Measurements from ENCODE around the gene ZBTB4.
"Not testable (repeated sequence)": the region's sequence is repeated elsewhere in the genome, so short reads cannot be mapped to it uniquely, and the experiment has no call there.

The ZBTB4 gene

DNA sequence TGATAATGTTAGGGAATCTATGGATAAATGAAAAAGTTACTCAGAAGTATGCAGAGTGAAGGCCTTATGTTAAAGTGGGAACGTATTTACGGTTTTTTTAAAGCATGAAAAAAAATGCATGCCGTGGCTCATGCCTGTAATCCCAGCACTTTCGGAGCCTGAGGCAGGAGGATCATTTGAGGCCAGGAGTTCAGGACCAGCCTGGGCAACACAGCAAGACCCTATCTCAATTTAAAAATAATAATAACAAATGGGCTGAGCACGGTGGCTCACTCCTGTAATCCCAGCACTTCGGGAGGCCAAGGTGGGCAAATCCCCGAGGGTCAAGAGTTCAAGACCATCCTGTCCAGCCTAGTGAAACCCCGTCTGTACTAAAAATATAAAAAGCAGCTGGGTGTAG, 10.7 kb upstream of the ZBTB4 start:
- DNase-seq: no peak

DNA sequence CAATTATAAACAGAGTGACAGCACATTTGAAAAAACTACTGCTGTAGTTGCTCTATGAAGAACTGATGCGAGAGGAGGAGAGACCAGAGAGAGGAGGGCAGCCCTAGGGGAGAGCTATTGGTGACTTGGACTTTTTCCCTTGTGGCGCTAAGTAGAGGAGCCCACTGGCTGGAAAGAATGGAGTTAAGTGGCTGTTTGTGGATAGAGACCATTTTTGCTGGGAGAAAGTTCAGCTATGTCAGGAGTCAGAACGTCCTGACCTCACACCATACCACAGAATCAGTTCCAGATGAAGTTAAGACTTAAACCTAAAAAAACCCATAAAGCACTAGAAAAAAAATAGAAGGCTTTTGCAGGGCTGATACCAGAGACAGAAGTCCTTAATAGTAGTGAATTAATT, 6.8 kb upstream of the ZBTB4 start:
- DNase-seq: no peak

DNA sequence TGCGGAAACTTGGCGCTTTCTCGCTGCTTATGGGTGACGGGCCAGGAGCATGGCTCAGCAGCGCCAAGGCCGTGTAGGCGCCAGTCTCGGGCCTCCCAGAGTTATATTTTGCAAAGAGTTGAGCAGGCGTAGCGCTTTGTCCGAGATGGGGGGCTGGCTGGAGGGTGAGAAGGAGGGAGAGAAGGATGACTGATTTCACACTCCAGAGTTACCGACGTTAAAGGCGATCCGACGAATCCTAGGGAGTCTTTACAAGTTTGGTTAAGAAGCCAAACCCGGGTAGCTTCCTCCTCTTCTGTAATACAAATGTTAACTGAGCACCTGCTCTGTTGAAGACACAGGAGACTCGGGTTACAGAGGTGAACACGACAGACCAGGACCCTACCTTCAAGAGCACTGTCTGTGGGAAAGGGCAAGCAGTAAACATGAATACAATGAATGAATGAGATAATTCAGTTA, 5.5 kb upstream of the ZBTB4 start:
- no peak for DNase-seq

DNA sequence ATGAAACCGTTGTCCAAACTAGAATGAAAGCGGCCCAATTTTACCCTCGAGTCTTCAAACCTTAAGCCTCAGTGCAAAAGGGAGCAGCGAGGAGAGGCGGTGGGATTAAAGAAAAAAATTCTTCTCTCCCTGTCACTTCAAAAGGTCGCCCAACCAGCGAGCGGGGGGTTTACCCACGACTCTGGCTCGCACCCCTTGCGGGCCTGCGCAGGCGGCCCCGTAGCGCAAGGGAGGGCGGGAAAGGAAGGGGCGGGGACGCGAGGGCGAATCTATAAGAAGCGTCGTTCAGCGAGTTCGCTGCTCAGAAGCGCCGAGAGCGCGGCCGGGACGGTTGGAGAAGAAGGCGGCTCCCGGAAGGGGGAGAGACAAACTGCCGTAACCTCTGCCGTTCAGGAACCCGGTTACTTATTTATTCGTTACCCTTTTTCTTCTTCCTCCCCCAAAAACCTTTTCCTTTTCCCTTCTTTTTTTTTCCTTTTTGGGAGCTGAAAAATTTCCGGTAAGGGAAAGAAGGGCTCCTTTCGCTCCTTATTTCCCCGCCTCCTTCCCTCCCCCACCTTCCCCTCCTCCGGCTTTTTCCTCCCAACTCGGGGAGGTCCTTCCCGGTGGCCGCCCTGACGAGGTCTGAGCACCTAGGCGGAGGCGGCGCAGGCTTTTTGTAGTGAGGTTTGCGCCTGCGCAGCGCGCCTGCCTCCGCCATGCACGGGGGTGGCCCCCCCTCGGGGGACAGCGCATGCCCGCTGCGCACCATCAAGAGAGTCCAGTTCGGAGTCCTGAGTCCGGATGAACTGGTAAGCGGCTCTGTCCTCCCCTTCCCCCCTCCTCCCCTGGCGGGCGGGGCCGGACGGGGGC, 4.9 kb upstream of the ZBTB4 start, which contains the start of gene POLR2A:
TSS of gene POLR2A (plus strand) at position 300 of the 852 bp plus-strand sequence.
- DNase-seq: peak; percentile 97

DNA sequence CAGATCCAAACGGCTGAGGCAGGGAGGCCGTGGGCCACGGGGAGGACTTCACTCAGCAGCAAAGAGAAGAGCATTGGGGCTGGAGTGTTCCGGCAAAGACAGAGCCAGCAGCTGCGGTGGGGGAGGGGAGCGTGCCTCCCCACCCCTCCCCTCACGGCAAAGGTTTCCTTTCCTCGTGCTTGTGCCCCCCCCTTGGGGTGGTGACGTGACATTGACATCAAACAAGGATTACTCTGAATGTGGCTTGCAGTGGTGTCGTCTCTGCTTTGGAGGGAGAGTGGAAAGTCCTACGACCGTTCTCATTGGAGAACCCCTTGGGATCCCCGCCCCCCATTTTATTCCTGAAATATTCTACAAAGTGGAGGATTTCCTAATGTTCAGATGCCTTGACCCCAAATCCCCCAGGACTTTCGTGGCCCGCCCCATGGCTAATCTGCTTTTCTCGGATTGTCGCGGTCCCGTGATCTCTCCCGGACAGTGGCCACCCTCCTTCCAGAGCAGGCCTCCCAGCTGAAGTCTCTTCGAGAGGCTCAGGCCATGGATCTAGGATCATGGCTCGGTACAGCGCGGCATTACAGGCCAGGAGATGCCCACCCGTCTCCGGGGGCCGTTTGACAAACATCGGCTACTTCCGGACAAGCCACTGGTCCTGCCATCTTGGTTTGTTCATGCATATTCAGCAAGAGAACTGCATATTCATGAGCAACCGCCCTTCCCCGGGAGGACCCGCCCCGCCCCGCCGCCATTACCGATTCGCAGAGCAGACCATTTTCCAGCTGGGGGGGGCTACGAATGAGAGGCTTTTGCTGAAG, 4.0 kb upstream of the ZBTB4 start:
- DNase-seq: peak; percentile 93

DNA sequence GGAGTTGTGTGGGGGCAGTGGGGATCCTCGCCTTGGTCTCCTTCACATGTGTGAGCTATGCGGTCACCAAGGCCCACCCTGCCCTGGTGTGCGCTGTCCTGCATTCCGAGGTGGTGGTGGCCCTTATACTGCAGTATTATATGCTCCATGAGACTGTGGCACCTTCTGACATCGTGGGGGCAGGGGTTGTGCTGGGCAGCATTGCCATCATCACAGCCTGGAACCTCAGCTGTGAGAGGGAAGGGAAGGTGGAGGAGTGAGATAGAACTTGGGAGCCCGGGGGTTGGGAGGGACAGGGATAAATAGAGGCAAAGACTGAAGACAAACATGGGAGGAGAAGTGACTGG, 3.3 kb upstream of the ZBTB4 start:
- not testable (repeated sequence) for DNase-seq

DNA sequence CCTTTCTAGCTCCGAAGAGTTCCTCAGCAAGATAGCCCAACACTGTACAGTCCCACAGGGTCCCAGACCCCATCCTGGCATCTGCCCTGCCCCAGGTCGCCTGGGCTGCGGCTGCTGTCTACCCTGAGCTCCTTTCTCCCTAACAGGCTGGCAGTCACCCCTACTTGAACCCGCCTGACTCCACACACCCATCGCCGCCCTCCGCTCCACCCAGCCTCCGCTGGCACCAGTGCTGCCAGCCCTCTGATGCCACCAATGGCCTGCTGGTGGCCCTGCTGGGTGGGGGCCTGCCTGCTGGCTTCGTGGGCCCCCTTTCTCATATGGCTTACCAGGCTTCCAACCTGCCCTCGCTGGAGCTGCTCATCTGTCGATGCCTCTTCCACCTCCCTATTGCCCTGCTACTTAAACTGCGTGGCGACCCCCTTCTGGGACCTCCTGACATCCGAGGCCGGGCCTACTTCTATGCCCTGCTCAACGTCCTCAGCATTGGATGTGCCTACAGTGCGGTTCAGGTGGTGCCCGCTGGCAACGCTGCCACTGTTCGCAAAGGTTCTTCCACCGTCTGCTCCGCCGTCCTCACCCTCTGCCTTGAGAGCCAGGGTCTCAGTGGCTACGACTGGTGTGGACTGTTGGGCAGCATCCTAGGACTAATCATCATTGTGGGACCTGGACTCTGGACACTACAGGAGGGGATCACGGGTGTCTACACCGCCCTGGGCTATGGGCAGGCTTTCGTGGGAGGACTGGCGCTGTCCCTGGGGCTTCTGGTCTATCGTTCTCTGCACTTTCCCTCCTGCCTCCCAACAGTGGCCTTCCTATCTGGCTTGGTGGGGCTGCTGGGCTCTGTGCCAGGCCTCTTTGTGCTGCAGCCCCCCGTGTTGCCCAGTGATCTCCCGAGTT, 2.7 kb upstream of the ZBTB4 start:
- not testable (repeated sequence) for DNase-seq

DNA sequence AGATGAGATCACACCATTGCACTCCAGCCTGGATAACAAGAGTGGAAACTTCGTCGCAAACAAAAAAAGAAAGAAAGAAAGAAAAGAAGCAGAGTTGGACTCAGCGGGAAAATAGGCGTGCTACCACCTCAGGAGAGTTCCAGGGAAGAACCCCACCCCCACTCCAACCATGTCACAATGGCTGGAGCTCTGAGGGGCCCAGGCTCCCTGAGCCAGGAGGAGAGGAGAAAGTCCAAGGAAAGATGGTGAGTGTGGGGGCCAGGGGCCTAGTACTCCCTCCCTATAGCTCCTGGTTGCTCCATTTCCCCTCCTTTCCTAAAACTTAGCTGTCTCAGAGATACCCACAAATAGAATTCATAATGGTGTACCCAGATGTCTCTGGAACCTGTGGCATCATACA, 1.8 kb upstream of the ZBTB4 start, which contains the start of gene SLC35G6:
TSS of gene SLC35G6 (plus strand) at position 172 of the 400 bp plus-strand sequence. CDS start at position 243, 71 bp downstream.
- DNase-seq: not testable (repeated sequence)

DNA sequence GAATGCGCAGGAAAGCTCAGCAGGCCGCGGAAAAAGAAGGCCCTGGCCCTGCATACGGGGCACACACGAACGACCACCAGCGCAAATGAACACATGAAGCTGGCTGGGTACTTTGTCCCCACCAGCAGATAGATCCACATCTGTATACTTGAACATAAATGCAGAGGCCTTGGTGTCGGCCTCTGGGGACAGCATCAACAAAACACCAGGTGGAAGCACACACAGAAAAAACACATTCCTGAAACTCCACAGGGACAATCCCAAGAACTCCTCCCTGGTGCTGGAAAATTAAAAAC, 606 bp upstream of the ZBTB4 start:
- DNase-seq: no peak

DNA sequence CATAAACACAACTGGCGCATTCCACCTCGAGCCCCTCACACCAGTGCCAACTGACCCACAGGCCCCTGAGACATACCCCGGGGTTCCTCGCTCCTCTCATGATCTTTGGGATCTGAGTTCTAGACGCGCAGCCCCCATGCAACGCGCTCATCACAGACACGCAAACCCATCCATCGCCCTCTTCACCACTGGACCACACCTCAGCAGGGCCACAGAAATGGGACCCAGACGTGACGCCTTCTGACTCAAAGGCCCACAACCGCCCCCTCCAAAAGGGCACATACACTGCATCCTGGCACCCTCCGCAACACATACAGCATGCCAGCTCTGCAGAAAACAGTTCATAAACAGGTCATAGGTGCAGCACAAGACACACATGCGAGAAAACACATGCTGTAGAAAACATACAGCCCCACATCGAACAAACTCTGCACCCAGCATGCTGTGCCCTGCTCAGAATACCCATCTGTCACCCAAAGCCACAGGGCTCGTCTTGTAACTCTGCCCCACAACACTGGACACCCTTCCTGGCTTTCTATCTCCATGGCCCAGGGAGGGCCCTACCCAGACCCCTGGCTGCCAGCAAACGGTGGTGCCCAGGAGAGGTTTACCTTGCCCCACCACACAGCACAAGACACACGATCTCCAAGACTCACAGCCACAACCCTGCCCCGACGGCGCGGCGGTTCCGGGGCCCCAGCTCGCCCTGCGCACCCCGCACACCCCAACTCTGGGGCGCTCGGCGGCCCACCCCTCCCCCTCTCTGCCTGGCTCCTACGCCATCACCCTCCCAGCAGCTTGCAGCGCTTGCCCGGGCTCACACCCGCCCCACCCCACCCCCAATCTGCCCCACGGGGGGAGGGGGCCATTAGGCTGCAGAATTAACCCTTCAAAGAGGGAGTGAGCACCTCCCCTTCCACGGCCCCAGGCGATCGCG, 887 bp downstream of the ZBTB4 start:
- peak; percentile 68 for DNase-seq

DNA sequence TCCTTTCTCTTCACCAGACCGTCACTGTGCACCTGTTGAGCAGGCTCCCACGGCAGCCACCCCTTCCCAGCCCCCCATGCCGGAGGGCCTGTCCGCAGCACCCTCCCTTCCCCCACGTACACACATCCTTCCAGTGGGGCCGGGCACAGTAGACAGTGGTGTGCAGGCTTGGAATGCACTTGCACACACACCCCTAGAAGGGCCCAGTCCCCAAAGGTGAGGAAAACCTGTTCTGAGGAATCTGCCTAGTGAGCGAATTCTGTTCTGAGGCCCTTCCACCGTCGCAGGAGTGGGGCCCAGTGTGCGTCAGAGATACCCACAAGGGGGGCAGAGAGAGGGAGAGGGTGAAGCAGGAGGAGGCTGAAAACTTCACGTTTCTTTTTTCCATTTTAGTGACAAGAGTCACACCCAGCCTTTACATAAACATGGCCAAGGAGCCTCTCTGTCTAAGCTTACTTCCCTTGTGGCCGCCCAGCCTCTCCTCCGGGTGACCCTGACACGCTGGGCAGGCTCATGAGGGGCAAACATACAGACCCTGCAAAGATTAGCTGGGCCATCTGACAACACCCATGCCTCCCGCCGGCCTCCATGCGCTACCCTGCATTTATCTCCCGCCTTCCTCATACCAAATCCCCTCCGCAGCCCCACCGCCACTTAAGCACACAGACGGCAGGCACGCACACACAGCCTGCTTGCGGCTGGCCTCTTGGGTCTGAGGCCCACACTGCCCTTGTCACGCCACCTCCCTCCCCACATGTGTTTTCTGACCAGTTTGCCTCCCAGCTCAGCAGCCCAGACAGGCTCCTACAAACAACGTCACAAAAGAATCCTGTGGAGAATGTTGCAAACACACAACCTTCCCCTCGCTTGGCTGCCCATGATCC, 1.8 kb downstream of the ZBTB4 start:
- DNase-seq: peak; percentile 37

DNA sequence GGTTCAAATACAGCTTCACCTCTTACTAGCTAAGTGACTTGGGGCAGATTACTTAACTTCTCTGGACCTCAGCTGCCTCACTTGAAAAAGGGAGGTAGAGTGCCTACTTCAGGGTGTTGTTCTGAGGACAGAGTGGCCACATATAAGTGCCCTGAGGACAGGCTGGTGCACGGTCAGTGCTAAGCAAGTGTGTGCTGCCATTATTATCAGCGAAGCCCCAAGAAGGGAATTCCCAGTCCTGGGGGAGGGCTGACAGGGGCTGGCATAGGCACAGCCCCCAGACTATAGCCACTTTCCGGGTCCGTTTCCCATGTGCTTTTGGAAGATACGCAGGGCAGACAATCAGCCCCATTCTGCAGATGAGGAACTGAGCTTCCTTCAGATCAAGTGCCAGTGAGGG, 2.5 kb downstream of the ZBTB4 start:
- no peak for DNase-seq

DNA sequence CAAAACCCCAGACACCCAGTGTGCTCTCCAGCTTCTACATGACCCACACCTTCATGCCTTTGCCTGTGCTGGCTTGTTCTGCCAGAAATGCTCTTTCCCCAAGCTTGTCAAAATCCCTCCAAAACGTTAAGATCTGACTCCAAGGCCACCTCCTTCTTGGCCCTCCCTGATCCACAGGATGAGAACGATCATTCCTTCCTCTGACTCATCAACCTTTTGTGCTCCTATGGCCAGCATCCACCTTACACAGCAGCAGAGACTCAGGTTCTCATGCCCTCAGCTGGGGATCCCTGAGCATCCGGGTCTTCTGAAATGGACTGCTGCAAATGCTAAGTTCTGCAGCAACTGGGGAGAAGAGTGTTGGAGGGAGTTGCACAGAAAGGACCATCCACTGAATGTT, 2.9 kb downstream of the ZBTB4 start:
- DNase-seq: no peak

DNA sequence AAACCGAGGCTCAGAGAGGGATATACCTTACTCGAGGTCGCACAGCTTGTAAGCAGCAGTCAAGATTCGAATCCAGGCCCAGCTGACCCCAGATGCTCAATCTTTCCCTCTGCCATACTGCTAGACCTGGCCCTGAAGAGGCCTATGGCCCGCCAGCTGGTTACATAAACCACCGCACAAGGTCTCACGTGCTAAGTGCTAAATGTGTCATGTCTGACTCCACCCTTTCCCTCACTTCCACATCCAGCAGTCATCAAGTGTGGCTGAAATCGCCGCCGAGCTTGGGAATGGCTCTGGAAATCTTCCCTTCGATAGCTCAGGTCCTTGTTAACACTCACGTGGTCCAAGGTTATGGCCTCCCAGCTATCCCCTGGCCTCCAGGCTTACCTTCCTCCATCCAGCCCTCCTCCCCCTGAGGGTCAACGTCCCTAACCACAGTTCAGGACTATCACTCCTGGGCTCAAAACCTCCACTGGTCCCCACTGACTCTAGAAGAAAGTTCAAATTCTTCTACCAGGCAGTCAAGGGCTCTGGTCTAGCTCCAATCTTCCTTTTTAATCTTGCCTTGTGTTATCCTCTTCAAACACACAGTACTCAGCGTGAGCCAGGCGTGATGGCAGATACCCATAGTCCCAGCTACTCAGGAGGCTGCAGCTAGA, 3.5 kb downstream of the ZBTB4 start:
- no peak for DNase-seq

DNA sequence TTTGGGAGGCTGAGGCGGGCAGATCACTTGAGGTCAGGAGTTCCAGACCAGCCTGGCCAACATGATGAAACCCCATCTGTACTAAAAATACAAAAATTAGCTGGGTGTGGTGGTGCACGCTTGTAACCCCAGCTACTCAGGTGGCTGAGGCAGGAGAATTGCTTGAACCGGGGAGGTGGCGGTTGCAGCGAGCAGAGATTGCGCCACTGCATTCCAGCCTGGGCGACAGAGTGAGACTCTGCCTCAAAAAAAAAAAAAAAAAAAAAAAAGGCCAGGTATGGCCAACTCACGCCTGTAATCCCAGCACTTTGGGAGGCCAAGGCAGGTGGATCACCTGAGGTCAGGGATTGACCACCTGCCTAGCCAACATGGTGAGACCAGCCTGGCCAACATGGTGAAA, 4.7 kb downstream of the ZBTB4 start:
- DNase-seq: not testable (repeated sequence)

DNA sequence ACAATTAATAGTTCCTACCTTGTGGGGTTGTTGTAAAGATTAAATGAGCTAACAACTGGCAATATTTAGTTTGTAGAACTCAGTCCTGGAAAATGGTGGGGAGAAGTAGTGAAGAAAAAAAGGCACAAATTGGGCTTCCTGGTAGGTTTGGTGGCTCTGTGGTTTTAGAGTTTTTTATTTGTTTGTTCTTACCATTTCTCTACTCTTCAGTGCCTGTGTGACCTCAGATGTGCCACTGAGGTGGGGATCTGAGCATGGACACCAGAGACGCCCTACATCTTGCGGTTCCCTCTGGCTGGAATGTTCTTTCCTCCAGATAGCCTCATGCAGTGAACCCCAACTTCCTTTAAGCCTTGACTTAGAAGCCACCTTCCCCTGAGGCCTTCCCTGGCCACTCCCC, 7.7 kb downstream of the ZBTB4 start:
- no peak for DNase-seq

DNA sequence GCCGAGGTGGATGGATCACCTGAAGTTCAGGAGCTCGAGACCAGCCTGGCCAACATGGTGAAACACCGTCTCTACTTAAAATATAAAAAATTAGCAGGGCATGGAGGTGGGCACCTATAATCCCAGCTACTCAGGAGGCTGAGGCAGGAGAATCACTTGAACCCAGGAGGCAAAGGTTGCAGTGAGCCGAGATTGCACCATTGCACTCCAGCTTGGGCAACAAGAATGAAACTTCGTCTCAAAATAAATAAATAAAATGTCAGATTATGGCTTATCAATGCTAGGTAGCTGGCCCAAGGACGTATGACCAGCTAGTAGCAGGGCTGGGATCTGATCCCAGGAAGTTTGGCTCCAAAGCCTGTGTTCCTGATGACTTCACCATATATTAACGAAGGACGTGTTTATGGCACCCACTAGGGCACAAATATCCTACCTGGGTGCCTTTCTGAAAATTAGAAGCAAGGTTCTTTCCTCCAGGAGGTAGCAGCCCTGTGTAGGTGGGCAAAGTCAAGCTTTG, 8.9 kb downstream of the ZBTB4 start:
- DNase-seq: not testable (repeated sequence)

DNA sequence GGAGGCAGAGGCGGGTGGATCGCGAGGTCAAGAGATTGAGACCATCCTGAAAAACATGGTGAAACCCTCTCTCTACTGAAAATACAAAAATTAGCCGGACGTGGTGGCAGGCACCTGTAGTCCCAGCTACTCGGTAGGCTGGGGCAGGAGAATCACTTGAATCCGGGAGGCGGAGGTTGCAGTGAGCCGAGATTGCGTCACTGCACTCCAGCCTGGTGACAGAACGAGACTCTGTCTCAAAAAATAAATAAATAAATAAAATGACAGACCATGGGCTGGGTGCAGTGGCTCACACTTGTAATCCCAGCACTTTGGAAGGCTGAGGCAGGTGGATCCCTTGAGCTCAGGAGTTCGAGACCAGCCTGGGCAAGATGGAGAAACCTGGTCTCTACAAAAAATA, 9.6 kb downstream of the ZBTB4 start:
- DNase-seq: not testable (repeated sequence)

DNA sequence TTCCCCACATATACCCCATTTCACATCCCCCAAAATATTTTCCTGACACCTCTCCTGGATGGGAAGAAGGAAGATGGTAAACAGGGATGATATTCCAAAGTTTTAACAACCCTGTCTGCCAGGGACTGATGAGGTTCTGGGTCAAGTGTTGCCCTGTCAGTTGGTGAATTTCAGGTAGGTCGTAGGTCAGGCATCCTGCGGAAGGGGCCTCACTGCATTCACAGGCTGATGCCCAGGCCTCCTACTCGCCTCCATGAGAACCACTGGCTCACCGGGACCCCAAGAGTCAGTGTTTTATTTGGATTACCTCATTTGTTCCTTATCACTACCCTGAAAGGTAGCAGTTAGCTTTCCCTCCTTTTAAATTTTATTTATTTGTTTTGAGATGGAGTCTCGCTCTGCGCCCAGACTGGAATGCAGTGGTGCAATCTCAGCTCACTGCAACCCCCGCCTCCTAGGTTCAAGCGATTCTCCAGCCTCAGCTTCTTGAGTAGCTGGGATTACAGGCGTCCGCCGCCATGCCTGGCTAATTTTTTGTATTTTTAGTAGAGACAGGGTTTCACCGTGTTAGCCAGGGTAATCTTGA, 10.5 kb downstream of the ZBTB4 start:
- no peak for DNase-seq

DNA sequence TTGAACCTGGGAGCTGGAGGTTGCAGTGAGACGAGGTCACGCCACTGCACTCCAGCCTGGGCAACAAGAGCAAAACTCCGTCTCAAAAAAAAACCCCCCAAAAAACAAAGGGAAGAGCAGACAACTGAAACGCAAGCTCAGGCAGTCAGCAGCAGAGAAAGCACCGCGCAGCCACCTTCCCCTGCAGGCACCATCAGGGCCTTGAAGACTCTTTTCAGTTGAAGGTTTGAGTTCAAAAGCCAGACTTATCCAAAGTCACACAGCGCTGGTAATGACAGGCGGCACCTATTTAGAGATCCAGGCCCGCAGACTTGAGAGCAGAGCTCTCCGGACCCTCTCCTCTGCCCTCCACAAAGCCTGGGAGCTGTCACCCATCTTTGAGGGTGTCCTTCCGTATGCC, 11.1 kb downstream of the ZBTB4 start:
- DNase-seq: no peak
